Prostate gland (tissue), 2 donors: ENCODE measurements around the gene S100Z. TPM values are rescaled to one million over a fixed set of nuclear protein-coding genes. Genes with fewer than 3 reads are reported as not detected.
"Not testable (repeated sequence)": the region's sequence is repeated elsewhere in the genome, so short reads cannot be mapped to it uniquely, and the experiment has no call there.

Experiments used
- DNase-seq: peaks from one replicate; pipeline ENCODE4 v3.0.0-alpha.2; 2019; ENCODE audit warnings: low spot score
- H3K27ac ChIP-seq, 2 donors: fragments of 200-600 bp; sonication (generic); 2 replicates each; pipeline ENCODE4 v1.5.1; 2017 to 2019
- H3K27me3 ChIP-seq: fragments of 200-600 bp; sonication (generic); replicated peaks from 2 replicates; pipeline ENCODE4 v1.5.1; 2019; ENCODE audit not compliant: insufficient read depth
- H3K36me3 ChIP-seq, 2 donors: fragments of 200-600 bp; sonication (generic); 1 replicate in 1 of 2; 2 replicates in 1 of 2; pipeline versions ENCODE4 v1.5.1 to v1.8.1; 2017 to 2019
- H3K4me1 ChIP-seq: fragments of 200-600 bp; sonication (generic); replicated peaks from 2 replicates; pipeline ENCODE4 v1.5.1; 2019
- H3K4me3 ChIP-seq, 2 donors: fragments of 200-600 bp; sonication (generic); 2 replicates each; pipeline ENCODE4 v1.5.1; 2017 to 2019
- H3K9me3 ChIP-seq: fragments of 200-600 bp; sonication (generic); 2 replicates; pipeline ENCODE4 v1.5.1; 2017
- POLR2A ChIP-seq: fragments of 450-650 bp; IDR thresholded peaks from one replicate; pipeline ENCODE4 v1.6.1; 2016; ENCODE audit warnings: antibody characterized with exemption, mild to moderate bottlenecking
- POLR2AphosphoS5 ChIP-seq: sonication (generic); formaldehyde crosslinking; IDR thresholded peaks from one replicate; pipeline ENCODE4 v1.6.1; 2017; ENCODE audit warnings: antibody characterized with exemption
- WGBS: methylation state at CpG from one replicate; pipeline ENCODE4 v1.1.5; 2018; 5-methylcytosine and 5-hydroxymethylcytosine counted together
- intact Hi-C: fragments of 100-400 bp; cut with DNase I; formaldehyde crosslinking; loops from one replicate; pipeline ENCODE4 v1.14.2; 2022
- total RNA-seq, 2 donors: library from RNA; depleted of rRNA; stranded (reverse); fragments of >200 nt; gene quantifications; one replicate each; pipeline ENCODE4 v1.1.0, GENCODE V29; 2016
- TF ChIP-seq, protein P1 (sequence below), 4 experiments: fragments of 200-600 bp in 2 of 4; fragments of 450-650 bp in 2 of 4; sonication (generic) in 2 of 4; IDR thresholded peaks; 1 replicate in 3 of 4; 2 replicates in 1 of 4; pipeline ENCODE4 v1.5.1; 2016 to 2019; ENCODE audit warnings: antibody characterized with exemption in 4 of 4, mild to moderate bottlenecking in 2 of 4, moderate library complexity in 2 of 4

S100Z gene
- total RNA-seq, 2 donors from 2014 or later, result 1.7 TPM; not detected in 1

DNA sequence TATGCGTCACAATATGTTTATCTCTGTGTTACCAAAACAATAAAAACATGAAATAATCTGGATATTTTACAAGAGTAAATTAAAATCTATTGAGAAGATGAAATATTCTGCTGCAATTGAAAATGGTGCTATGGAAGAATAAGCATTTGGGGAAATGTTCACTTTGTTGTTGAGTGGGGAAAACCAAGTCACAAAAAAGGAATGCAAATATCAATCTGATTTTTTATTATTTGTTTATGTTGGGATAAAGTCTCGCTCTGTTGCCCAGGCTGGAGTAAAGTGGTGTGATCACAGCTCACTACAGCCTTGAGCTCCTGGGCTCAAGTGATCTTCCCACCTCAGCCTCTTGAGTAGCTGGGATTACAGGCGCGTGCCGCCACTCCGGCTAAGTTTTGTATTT lies 39.6 kb upstream of the S100Z start:
- no peaks in the 10 kb centered on the region for H3K9me3 ChIP-seq
- intact Hi-C loops, result no loop called here
- TF ChIP-seq, protein P1, sequence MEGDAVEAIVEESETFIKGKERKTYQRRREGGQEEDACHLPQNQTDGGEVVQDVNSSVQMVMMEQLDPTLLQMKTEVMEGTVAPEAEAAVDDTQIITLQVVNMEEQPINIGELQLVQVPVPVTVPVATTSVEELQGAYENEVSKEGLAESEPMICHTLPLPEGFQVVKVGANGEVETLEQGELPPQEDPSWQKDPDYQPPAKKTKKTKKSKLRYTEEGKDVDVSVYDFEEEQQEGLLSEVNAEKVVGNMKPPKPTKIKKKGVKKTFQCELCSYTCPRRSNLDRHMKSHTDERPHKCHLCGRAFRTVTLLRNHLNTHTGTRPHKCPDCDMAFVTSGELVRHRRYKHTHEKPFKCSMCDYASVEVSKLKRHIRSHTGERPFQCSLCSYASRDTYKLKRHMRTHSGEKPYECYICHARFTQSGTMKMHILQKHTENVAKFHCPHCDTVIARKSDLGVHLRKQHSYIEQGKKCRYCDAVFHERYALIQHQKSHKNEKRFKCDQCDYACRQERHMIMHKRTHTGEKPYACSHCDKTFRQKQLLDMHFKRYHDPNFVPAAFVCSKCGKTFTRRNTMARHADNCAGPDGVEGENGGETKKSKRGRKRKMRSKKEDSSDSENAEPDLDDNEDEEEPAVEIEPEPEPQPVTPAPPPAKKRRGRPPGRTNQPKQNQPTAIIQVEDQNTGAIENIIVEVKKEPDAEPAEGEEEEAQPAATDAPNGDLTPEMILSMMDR (IDR thresholded peaks at IDR 0.05), result no peak
- no peak for TF ChIP-seq POLR2A
- TF ChIP-seq POLR2AphosphoS5, result no peak
- no peak for DNase-seq
- no peaks in the 10 kb centered on the region for H3K4me1 ChIP-seq
- H3K4me3 ChIP-seq, result no peak overlapping the region
- no peak overlapping the region for H3K27ac ChIP-seq
- H3K27me3 ChIP-seq, result no peaks in the 10 kb centered on the region
- 89% methylated on average over 6 of the region's 6 CpGs for WGBS
- no peaks in the 10 kb centered on the region for H3K36me3 ChIP-seq

DNA sequence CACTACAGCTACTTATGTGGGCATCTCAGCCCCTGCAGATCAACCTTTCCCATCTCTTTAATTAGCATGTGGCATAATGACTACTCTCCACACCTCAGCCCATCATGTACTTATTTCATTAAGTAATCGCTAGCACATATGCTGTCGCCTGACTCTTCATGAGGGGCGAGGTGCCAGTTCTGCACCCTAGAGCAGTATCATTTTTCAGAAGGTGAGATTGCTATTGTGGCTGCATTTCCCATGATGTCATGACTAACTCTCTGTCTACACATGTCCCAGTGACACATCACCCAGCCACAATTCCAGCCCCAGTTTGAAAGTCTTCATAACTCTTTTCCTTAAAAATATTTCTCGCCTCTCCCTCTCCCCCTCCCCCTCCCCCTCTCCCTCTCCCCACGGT lies 38.6 kb upstream of the S100Z start:
- WGBS, result 89% methylated on average over 5 of the region's 5 CpGs
- intact Hi-C loops, result no loop called here
- no peak overlapping the region for H3K27ac ChIP-seq
- no peaks in the 10 kb centered on the region for H3K27me3 ChIP-seq
- H3K9me3 ChIP-seq, result no peaks in the 10 kb centered on the region
- TF ChIP-seq, protein P1 (IDR thresholded peaks at IDR 0.05), result no peak
- no peak for TF ChIP-seq POLR2A
- no peak for TF ChIP-seq POLR2AphosphoS5
- no peak for DNase-seq
- no peaks in the 10 kb centered on the region for H3K4me1 ChIP-seq
- H3K36me3 ChIP-seq, result no peaks in the 10 kb centered on the region
- H3K4me3 ChIP-seq, result no peak overlapping the region

GRCh38 chr5:76812209-76812608 lies 37.6 kb upstream of the S100Z start:
- intact Hi-C loops, DNase-seq, H3K27ac ChIP-seq, H3K27me3 ChIP-seq, H3K4me1 ChIP-seq, H3K9me3 ChIP-seq, H3K4me3 ChIP-seq, H3K36me3 ChIP-seq: not testable (repeated sequence)
- WGBS, result 93% methylated on average over 17 of the region's 32 CpGs

GRCh38 chr5:76813982-76814562 lies 35.7 kb upstream of the S100Z start:
- intact Hi-C loops, result no loop called here

GRCh38 chr5:76816110-76816831 lies 33.5 kb upstream of the S100Z start:
- no peaks in the 10 kb centered on the region for H3K27me3 ChIP-seq
- DNase-seq, result no peak
- intact Hi-C loops, result no loop called here
- H3K27ac ChIP-seq, result no peak overlapping the region
- H3K9me3 ChIP-seq, result no peaks in the 10 kb centered on the region
- TF ChIP-seq POLR2A, result no peak
- H3K4me3 ChIP-seq, result no peak overlapping the region
- H3K4me1 ChIP-seq, result no peaks in the 10 kb centered on the region
- no peaks in the 10 kb centered on the region for H3K36me3 ChIP-seq
- 91% methylated on average over 3 of the region's 3 CpGs for WGBS

More at GRCh38 chr5:76813982-76814562, 35.7 kb upstream of the S100Z start:
- Histone ChIP-seq H3K4me1 (no peaks in the 10 kb centered on the region), H3K27me3 (no peaks in the 10 kb centered on the region), H3K36me3 (no peaks in the 10 kb centered on the region), H3K9me3 (no peaks in the 10 kb centered on the region), H3K27ac (no peak overlapping the region), H3K4me3 (no peak overlapping the region)
- TF ChIP-seq, protein P1 (IDR thresholded peaks at IDR 0.05), result no peak
- TF ChIP-seq POLR2A, result no peak
- no peak for TF ChIP-seq POLR2AphosphoS5
- DNase-seq, result no peak
- 82% methylated on average over 4 of the region's 4 CpGs for WGBS
